ENCODE results near the gene TAS2R42.
A peak's percentile ranks its signal among the peaks of the same experiment; 100 is the strongest.

TAS2R42 gene

GRCh38 chr12:11186837-11187236 is at the start of gene TAS2R42:
TSS of gene TAS2R42 (minus strand) at chr12:11186937. CDS start at chr12:11186937, 0 bp downstream.
- DNase-seq (ENCODE audit: low spot score), result no peak

- DNase-seq (ENCODE audit: low spot score), result no peak
Measured at GRCh38 chr12:11233532-11233931, 46.8 kb upstream of the TAS2R42 start.

- peak; percentile 39 for DNase-seq (ENCODE audit: low spot score)
Measured at GRCh38 chr12:11228296-11228879, 41.7 kb upstream of the TAS2R42 start.

- no peak for DNase-seq (ENCODE audit: low spot score)
Measured at GRCh38 chr12:11227373-11227772, 40.6 kb upstream of the TAS2R42 start.

GRCh38 chr12:11209113-11209512 is 22.4 kb upstream of the TAS2R42 start:
- DNase-seq (ENCODE audit: low spot score), result no peak

- DNase-seq (ENCODE audit: low spot score), result no peak
Measured at GRCh38 chr12:11204173-11204572, 17.4 kb upstream of the TAS2R42 start.

GRCh38 chr12:11202811-11203210 is 16.1 kb upstream of the TAS2R42 start:
- no peak for DNase-seq (ENCODE audit: low spot score)

- DNase-seq (ENCODE audit: low spot score), result no peak
Measured at GRCh38 chr12:11183011-11183410, 3.7 kb downstream of the TAS2R42 start.

- no peak for DNase-seq (ENCODE audit: low spot score)
Measured at GRCh38 chr12:11182529-11182928, 4.2 kb downstream of the TAS2R42 start.

GRCh38 chr12:11178250-11178649 is 8.5 kb downstream of the TAS2R42 start:
- DNase-seq (ENCODE audit: low spot score), result no peak

GRCh38 chr12:11174022-11174421 is 12.7 kb downstream of the TAS2R42 start:
- no peak for DNase-seq (ENCODE audit: low spot score)

GRCh38 chr12:11171969-11172675 is 14.6 kb downstream of the TAS2R42 start:
- DNase-seq (ENCODE audit: low spot score), result no peak

- peak; percentile 85 for DNase-seq (ENCODE audit: low spot score)
Measured at GRCh38 chr12:11171145-11171968, 15.4 kb downstream of the TAS2R42 start, which contains the start of gene SMIM10L1. TSS of gene SMIM10L1 (plus strand) at chr12:11171194. CDS start at chr12:11171357, 163 bp downstream.

- DNase-seq (ENCODE audit: low spot score), result no peak
Measured at GRCh38 chr12:11170810-11171144, 16.0 kb downstream of the TAS2R42 start.

GRCh38 chr12:11166300-11166699 is 20.4 kb downstream of the TAS2R42 start:
- no peak for DNase-seq (ENCODE audit: low spot score)

GRCh38 chr12:11164384-11164783 is 22.4 kb downstream of the TAS2R42 start:
- no peak for DNase-seq (ENCODE audit: low spot score)

GRCh38 chr12:11162502-11162901 is 24.2 kb downstream of the TAS2R42 start:
- DNase-seq (ENCODE audit: low spot score), result no peak

- DNase-seq (ENCODE audit: low spot score), result no peak
Measured at GRCh38 chr12:11158885-11159444, 27.8 kb downstream of the TAS2R42 start.

GRCh38 chr12:11154400-11154925 is 32.3 kb downstream of the TAS2R42 start:
- no peak for DNase-seq (ENCODE audit: low spot score)

GRCh38 chr12:11152725-11153124 is 34.0 kb downstream of the TAS2R42 start:
- DNase-seq (ENCODE audit: low spot score), result no peak

GRCh38 chr12:11150832-11151231 is 35.9 kb downstream of the TAS2R42 start:
- no peak for DNase-seq (ENCODE audit: low spot score)

GRCh38 chr12:11147420-11147819 is 39.3 kb downstream of the TAS2R42 start:
- no peak for DNase-seq (ENCODE audit: low spot score)
